CD4-positive, alpha-beta T cell treated with Interleukin-17A for 4 hours (primary cell): Measurements from ENCODE around the gene GSG1L2.
"Not testable (repeated sequence)": the region's sequence is repeated elsewhere in the genome, so short reads cannot be mapped to it uniquely, and the experiment has no call there.

Experiments
- DNase-seq: peaks from one replicate; pipeline ENCODE4 v3.0.0-alpha.2; 2020; ENCODE audit warnings: mixed read lengths

The GSG1L2 gene

GRCh38 chr17:9788601-9789000, 33.3 kb downstream of the GSG1L2 start:
- DNase-seq: no peak

DNA sequence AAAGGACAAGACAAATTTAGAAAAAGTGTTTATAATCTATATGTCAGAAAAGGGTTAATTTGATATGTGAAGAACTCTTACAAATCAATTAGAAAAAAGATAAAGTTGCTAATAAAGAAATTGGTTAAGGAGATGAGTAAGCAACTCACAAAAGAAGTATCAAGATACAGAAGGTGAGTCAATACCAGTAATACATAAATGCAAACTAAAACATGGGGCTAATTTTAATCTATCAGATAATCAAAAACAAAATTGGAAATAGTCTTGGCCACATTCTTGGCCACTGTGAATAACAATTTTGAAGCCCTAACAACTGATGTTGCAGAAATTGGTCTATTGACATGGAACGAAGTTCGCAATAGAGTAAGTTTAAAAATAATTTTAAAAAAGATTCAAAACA, 37.3 kb downstream of the GSG1L2 start:
- no peak for DNase-seq

DNA sequence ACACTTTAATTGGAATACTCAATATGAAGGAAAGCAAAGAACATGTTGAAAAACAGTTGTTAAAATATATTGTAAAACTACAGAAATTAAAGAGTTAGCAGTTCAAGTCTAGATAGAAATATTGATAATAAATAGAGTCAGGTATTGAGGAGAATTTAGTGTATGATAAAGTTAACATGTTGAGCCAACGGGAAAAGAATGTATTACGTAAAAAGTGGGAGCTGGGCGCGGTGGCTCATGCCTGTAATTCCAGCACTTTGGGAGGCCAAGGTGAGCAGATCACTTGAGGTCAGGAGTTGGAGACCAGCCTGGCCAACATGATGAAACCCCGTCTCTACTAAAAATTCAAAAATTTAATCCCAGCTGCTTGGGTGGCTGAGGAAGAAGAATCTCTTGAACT, 38.4 kb downstream of the GSG1L2 start:
- not testable (repeated sequence) for DNase-seq

DNA sequence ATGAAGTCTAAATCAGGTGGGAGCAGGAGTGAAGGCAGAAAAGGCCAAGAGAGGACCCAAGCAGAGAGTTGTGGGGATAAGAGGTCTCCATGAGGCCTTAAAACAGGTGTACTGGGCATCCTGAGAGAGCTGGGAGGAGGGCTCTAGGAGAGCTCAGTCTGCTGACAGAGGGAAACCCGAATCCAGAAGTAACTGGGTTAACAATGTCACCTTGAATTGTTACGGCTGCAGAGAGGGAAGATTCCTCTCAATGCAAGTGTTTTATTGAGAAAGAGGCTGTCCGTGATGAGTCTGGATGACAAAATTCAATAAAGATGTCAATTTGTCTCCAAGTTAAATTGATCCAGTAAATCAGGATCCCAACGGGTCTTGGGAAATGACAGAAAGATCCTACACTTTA, 38.8 kb downstream of the GSG1L2 start:
- no peak for DNase-seq

DNA sequence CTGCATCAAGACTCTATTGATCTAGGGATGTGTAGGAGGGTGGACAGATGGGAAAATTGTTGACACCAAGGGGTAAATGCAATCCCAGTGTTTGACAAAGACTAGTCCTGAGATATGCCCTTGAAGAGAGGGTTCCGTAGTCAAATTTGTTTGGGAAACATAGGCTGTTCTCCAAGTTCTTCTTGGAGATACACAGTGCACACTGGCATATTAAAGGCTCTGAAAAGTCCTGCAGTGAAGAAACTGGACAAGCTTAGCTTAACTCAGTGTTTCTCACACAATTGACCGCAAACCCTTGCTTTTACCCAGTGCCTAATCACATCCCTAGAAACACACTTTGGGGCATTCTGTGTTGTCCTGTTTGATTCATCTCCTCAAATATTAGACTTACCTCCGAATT, 41.3 kb downstream of the GSG1L2 start:
- DNase-seq: no peak

DNA sequence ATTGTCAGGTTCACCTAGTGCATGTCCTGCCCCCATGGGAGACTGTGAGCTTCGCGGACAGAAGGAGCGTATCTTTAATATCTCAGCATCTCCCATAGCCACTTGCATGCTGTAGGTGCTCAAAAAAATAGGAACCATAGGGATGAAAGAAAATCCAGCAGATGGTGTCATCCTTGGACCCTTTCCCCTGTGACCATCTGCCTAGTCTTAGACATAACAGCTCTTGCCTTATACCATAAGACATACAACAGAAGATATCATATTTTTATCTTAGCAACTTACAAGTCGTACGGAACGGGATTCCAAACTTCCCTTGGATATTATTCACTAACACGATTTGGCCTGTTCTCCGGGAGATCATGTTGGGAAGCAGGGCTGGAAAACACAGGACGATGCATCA, 45.0 kb downstream of the GSG1L2 start:
- no peak for DNase-seq

DNA sequence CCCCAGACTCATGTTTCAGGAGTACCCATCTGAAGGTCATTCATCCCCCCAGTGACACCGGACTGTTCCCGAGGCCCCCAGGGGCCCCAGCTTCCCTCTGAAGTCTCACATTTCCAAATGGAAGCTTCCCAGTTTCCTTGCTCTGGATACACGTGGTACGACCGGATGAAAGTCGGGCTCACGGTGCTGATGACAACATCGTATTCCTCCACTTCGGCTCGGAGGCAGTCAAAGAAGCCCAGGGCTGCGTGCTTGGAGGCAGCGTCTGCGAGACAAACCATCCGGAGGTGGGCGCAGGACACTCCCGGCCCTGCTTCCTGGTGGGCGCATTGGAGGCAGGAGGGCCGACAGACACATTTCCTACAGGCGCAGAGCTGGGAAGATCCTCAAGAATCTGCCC, 49.2 kb downstream of the GSG1L2 start:
- no peak for DNase-seq

DNA sequence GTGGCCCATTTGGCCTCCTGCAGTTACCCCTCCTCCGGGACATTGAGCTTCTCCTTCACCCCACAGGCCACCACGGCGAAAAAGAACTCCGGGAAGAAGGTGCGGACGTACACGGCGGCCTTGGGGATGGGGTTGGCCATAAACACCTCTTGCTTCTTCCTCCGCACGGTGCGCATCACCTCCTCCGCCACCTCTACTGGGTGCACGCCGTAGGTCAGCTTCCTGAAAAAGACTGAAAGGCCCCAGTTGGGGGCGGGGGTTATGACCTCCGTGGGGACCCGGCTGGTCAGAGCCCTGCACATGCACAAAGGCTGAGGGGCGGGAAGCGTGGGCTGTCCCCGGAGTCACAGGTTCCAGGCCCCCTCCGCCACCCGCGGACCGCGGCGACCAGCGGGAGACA, 50.4 kb downstream of the GSG1L2 start:
- no peak for DNase-seq

GRCh38 chr17:9769036-9769695, 52.7 kb downstream of the GSG1L2 start:
- DNase-seq: no peak

GRCh38 chr17:9768381-9768934, 53.4 kb downstream of the GSG1L2 start:
- no peak for DNase-seq

- DNase-seq: no peak
Measured at GRCh38 chr17:9767432-9767991, 54.4 kb downstream of the GSG1L2 start.

DNA sequence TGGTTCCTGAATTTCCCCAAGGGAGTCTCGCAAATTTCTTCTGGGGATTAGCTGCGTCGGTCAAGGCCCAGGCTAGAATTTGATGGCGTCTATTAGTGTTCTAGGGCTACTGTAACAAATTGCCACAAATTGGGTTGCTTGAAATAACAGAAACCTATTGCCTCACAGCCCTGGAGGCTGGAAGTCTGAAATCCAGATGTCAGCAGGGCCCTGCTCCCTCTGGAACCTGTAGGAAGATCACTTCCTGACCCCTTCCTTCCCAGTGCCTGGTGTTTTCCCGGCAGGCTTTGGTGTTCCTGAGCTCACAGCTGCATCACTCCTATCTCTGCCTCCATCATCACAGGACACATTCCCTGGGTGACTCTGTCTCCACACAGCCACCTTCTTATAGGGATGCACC, 54.9 kb downstream of the GSG1L2 start:
- no peak for DNase-seq

GRCh38 chr17:9765322-9765721, 56.6 kb downstream of the GSG1L2 start:
- DNase-seq: no peak

DNA sequence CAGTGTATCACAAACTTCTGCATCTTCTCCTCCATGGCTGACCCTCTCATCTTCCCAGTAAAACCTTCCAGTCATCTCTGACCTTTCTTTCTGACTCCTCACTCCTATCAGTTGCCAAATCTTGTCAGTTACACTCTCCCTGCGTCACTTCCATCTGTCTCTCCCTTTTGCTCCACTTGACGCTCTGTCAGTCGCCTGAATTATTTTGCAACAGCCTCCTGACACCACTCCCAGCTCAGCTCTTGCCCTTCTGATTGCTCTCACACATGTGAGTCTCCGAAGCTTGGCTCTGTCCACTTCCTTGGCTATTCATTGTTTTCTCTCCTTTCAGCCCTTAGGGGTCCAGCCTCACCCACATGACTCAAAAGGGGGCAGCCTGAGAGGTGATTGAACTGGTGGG, 58.2 kb downstream of the GSG1L2 start:
- DNase-seq: no peak

GRCh38 chr17:9760266-9760665, 61.6 kb downstream of the GSG1L2 start:
- DNase-seq: no peak

GRCh38 chr17:9755083-9755482, 66.8 kb downstream of the GSG1L2 start:
- DNase-seq: no peak
